Activated CD8-positive, alpha-beta memory T cell treated with anti-CD3 and anti-CD28 coated beads, Interleukin-2, amount 10 ng/mL, durations not matched to agents 7 days and 5 days (primary cell): ENCODE results near the gene AMBRA1. TPM values are rescaled to one million over a fixed set of nuclear protein-coding genes. Genes with fewer than 3 reads are reported as not detected.

ENCODE experiments used
- ATAC-seq: fragments of 150-1000 bp; cut with Tn5 transposase; one replicate; pipeline ENCODE4 v1.10.0; 2021; ENCODE audit warnings: moderate library complexity
- CTCF ChIA-PET: fragments of 350-600 bp; sonication (Branson Sonifier 250); formaldehyde crosslinking; loops from one replicate; lab custom pipeline; 2021; ENCODE audit warnings: antibody characterized with exemption; lab: Charles Lee
- DNase-seq: peaks from one replicate; pipeline ENCODE4 v3.0.0-alpha.2; 2020
- H3K27ac Mint-ChIP-seq: one replicate; pipeline ENCODE4 v1.8.0; 2021; ENCODE audit warnings: mild to moderate bottlenecking, mixed read lengths
- H3K27me3 Mint-ChIP-seq: one replicate; pipeline ENCODE4 v1.8.0; 2021; ENCODE audit warnings: mixed read lengths
- H3K36me3 Mint-ChIP-seq: one replicate; pipeline ENCODE4 v1.8.0; 2021; ENCODE audit warnings: mild to moderate bottlenecking, mixed read lengths
- H3K4me1 Mint-ChIP-seq: one replicate; pipeline ENCODE4 v1.8.0; 2021; ENCODE audit warnings: mixed read lengths
- H3K4me3 Mint-ChIP-seq: one replicate; pipeline ENCODE4 v1.8.0; 2021; ENCODE audit warnings: mild to moderate bottlenecking, moderate library complexity, mixed read lengths
- H3K9me3 Mint-ChIP-seq: one replicate; pipeline ENCODE4 v1.8.0; 2022; ENCODE audit warnings: low read depth, mixed read lengths
- total RNA-seq, 2 experiments: library from RNA; stranded (reverse); gene quantifications; one replicate each; pipeline ENCODE4 v1.2.3, GENCODE V29; 2021

Gene AMBRA1
- total RNA-seq, 2 experiments from 2014 or later: 36.1 to 41.9 TPM

DNA sequence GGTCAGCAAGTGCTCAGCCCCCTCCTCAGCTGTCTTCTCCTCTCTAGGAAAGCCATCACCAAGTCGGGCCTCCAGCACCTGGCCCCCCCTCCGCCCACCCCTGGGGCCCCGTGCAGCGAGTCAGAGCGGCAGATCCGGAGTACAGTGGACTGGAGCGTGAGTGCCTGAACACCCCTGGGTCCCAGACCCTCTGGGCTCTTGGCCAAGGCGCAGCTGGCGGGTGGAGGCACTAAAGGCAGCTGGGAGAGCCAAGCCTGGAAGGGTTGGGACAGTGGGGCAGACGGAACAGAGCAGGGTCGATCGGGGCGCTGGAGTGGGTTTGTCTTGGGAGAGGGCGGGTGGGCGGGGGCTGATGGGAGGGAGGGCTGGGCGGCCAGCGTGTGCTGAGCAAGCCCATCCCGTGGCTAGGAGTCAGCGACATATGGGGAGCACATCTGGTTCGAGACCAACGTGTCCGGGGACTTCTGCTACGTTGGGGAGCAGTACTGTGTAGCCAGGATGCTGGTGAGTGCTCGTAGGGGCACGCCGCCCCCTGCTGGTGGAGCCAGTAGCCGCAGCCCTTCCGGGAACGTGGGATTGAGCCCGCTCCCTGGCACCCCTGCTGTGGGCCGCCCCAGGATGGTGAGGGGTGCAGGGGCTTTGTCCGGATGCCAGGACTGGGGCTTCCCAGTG, 226.4 kb downstream of the AMBRA1 start:
- H3K4me3 Mint-ChIP-seq: no peak overlapping the region
- peak; percentile 93 for ATAC-seq
- H3K4me1 Mint-ChIP-seq: peaks cover 22% of the 10 kb centered on the region
- no peak overlapping the region for H3K27ac Mint-ChIP-seq
- peaks cover 10% of the 10 kb centered on the region for H3K36me3 Mint-ChIP-seq
- CTCF ChIA-PET: interaction anchor here (1.0 to 26.5 kb wide), 8 partner anchors 11 to 129 kb away, joined by 3 to 444 read pairs (median 10); partner anchors contain the start of gene DGKZ
- DNase-seq: peak; percentile 85
- no peaks in the 10 kb centered on the region for H3K27me3 Mint-ChIP-seq
- no peaks in the 10 kb centered on the region for H3K9me3 Mint-ChIP-seq

DNA sequence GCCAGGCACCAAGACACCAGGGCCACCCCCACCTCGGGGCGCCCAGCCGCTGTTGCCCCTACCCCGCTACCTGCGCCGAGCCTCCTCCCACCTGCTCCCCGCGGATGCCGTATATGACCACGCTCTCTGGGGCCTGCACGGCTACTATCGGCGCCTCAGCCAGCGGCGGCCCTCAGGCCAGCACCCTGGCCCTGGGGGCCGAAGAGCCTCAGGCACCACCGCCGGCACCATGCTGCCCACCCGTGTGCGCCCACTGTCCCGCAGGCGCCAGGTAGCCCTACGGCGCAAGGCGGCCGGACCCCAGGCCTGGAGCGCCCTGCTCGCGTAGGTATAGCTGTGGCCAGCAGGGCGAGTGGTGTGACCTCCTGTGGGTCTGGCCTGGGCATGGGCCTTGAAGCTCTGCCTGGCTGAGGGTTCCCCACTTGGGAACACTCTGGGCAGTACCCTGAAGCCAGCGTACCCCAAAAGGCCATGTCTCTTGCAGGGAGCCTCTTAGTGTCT, 227.1 kb downstream of the AMBRA1 start:
- Mint-ChIP-seq H3K9me3 (no peaks in the 10 kb centered on the region), H3K27ac (no peak overlapping the region), H3K4me1 (peaks cover 26% of the 10 kb centered on the region), H3K36me3 (peaks cover 8% of the 10 kb centered on the region), H3K4me3 (no peak overlapping the region), H3K27me3 (no peaks in the 10 kb centered on the region)
- DNase-seq: no peak
- CTCF ChIA-PET: interaction anchor here (1.0 to 26.5 kb wide), 4 partner anchors 12 to 128 kb away, joined by 3 to 444 read pairs (median 15); partner anchors contain the start of gene DGKZ
- no peak for ATAC-seq

DNA sequence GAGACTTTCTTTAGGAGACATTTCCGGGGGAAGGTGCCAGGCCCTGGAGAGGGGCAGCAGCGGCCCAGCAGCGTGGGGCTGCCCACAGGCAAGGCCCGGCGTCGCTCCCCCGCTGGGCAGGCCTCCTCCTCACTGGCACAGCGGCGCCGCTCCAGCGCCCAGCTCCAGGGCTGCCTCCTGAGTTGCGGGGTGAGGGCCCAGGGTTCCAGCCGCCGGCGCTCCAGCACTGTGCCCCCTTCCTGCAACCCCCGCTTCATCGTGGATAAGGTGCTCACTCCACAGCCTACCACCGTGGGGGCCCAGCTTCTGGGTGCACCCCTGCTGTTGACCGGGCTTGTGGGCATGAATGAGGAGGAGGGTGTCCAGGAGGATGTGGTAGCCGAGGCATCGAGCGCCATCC, 227.6 kb downstream of the AMBRA1 start:
- ATAC-seq (no peak), DNase-seq (no peak)
- Mint-ChIP-seq H3K4me1 (peaks cover 28% of the 10 kb centered on the region), H3K9me3 (no peaks in the 10 kb centered on the region), H3K27me3 (no peaks in the 10 kb centered on the region), H3K36me3 (peaks cover 8% of the 10 kb centered on the region), H3K4me3 (no peak overlapping the region), H3K27ac (no peak overlapping the region)
- CTCF ChIA-PET: interaction anchor here (1.1 to 26.5 kb wide), 4 partner anchors 10 to 127 kb away, joined by 3 to 444 read pairs (median 6); partner anchors contain the start of gene DGKZ

DNA sequence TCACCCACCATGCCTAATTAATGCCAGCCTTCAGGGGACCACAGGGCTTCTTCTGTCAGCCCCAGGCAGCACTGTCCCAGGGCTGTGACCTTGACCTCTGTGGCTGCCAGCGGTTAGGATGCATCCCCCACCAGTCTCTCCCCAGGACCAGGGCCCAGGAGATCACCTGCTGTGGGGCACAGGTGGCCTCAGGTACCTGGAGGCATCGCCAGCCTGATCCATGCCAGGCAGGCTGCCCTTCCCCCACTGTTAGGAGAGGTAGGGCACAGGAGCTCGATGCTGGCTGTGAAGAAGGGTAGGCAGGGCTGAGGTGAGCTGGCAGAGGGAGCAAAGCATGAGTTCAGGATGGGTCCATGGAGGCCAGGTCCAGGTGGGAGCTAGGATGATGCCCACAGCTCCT, 229.0 kb downstream of the AMBRA1 start:
- Mint-ChIP-seq H3K36me3 (peaks cover 6% of the 10 kb centered on the region), H3K9me3 (no peaks in the 10 kb centered on the region), H3K27ac (peak overlapping the region; percentile 51), H3K27me3 (no peaks in the 10 kb centered on the region), H3K4me3 (no peak overlapping the region), H3K4me1 (peaks cover 37% of the 10 kb centered on the region)
- no peak for DNase-seq
- ATAC-seq: no peak
- CTCF ChIA-PET: interaction anchor here (1.4 to 26.5 kb wide), 3 partner anchors 14 to 125 kb away, joined by 3 to 444 read pairs (median 9); partner anchors contain the start of gene DGKZ

DNA sequence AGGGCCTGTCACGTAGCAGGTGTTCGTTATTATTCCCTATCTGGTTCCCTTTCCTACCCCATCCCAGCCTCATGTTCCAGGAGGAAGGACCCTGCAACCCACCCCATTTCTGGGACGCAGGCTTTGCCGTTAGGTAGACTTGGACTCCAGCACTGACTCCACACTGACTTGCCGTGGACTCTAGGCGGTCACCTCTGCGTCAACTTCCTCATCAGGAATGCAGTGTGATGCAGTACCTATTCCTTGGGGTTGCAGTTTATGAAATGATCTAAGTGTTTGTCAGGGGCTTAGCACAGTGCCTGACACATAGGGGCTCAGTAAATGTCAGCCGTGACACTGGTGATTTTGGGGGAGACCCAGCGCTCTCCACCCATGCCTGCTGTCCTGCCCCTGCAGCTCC, 229.8 kb downstream of the AMBRA1 start:
- Mint-ChIP-seq H3K9me3 (no peaks in the 10 kb centered on the region), H3K4me1 (peaks cover 34% of the 10 kb centered on the region), H3K27me3 (no peaks in the 10 kb centered on the region), H3K36me3 (no peaks in the 10 kb centered on the region), H3K27ac (peak overlapping the region; percentile 27), H3K4me3 (no peak overlapping the region)
- DNase-seq: no peak
- ATAC-seq: no peak
- CTCF ChIA-PET: interaction anchor here (26.5 kb wide), 1 partner anchor 14 kb away, joined by 444 read pairs; the partner anchor contains the start of gene DGKZ

DNA sequence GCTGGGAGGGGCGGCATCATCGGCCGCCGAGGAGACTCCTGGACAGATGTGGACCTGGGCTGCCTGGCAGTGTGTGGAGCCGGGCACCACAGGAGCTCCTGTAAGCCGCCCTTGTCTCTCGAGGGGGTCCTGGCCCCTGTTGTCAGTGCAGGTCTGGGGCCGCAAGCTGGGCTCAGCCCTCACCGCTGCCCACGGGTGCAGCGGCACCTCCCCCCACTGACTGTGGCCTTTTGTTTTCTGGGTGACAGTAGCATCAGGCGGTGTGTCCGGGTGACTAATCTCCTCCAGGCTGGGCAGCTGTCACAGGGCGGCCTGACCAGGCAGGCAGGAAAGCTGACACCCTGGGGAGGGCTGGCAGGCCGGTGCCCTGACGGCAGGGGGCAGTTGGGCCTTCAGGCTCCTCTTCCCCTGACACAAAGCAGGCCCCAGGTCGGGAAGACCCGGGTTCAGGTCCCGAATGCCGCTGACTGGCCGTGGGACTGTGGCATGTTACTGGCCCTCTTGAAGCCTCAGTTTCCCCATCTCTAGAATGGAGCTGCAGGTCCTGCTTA, 230.3 kb downstream of the AMBRA1 start:
- H3K36me3 Mint-ChIP-seq: no peaks in the 10 kb centered on the region
- ATAC-seq: no peak
- no peak overlapping the region for H3K27ac Mint-ChIP-seq
- no peaks in the 10 kb centered on the region for H3K27me3 Mint-ChIP-seq
- DNase-seq: no peak
- no peaks in the 10 kb centered on the region for H3K9me3 Mint-ChIP-seq
- H3K4me1 Mint-ChIP-seq: peaks cover 34% of the 10 kb centered on the region
- no peak overlapping the region for H3K4me3 Mint-ChIP-seq
- CTCF ChIA-PET: interaction anchor here (26.5 kb wide), 1 partner anchor 13 kb away, joined by 444 read pairs; the partner anchor contains the start of gene DGKZ

DNA sequence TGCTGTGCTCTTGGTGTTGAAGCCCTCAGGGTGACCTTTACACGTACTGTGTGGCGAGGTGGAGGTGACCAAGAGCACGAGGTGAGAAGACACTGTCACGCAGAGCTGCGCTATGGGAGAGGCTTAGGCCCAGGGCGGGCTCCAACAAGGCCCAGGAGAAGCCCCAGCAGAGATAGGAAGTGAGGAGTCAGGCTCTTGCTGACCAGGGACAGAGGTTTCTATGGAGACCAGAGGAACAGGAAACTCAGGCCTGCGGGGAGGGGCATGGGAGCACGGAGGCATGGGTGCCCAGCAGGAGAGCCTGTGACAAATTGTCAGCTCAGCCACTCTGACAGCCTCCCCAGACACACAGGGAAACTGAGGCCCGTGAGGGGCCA, 230.8 kb downstream of the AMBRA1 start:
- CTCF ChIA-PET: interaction anchor here (26.5 kb wide), 1 partner anchor 13 kb away, joined by 444 read pairs; the partner anchor contains the start of gene DGKZ
- no peak for ATAC-seq
- H3K4me1 Mint-ChIP-seq: peaks cover 36% of the 10 kb centered on the region

DNA sequence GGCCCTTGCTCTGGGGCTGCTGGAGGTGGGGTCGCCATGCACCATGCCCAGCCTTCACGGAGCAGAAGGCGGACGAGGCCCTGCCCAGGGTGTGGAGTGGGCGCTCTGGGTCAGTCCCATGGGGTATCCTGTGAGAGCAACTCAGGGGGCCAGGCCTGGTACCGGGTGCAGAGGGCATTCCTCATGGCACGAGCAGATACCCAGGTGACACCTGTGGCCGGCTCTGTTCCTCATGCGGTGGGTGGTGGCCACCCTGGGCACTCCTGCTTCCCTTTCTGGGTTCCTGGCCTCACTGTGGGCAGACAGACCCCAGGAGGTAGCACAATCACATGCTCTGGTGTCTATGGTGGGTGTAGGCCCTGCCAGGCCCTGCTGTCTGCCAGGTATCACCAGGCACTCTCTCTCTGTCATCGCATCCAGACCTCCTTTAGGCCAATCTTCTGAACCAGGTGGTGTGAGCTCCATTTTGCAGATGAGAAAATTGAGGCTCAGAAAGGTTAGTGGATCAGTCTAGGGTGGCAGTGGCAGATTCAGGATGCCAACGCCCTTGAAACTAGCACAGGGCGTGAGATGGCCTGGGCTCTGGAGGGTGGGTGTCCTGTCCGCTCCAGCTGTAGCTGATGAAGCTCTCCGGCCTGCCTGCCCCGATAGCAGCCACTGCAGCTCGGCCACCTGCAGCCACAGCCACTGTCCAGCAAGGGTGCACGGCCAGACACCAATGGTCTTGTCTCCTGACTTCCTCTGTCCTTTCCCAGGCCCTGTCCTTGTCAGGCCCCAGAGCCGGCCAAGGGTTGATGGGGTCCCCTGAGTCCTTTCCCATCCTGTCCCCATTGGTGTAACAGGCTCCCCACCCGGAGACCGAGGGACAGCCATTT, 231.4 kb downstream of the AMBRA1 start:
- DNase-seq: no peak
- H3K27me3 Mint-ChIP-seq: no peaks in the 10 kb centered on the region
- CTCF ChIA-PET: interaction anchor here (26.5 kb wide), 1 partner anchor 12 kb away, joined by 444 read pairs; the partner anchor contains the start of gene DGKZ
- peak overlapping the region; percentile 15 for H3K4me3 Mint-ChIP-seq
- ATAC-seq: no peak
- peak overlapping the region; percentile 85 for H3K27ac Mint-ChIP-seq
- H3K4me1 Mint-ChIP-seq: peaks cover 34% of the 10 kb centered on the region
- no peaks in the 10 kb centered on the region for H3K36me3 Mint-ChIP-seq
- no peaks in the 10 kb centered on the region for H3K9me3 Mint-ChIP-seq

More for the DNA sequence above, 230.8 kb downstream of the AMBRA1 start:
- DNase-seq: no peak
- Mint-ChIP-seq H3K27me3 (no peaks in the 10 kb centered on the region), H3K36me3 (no peaks in the 10 kb centered on the region), H3K4me3 (no peak overlapping the region), H3K27ac (peak overlapping the region; percentile 85), H3K9me3 (no peaks in the 10 kb centered on the region)

DNA sequence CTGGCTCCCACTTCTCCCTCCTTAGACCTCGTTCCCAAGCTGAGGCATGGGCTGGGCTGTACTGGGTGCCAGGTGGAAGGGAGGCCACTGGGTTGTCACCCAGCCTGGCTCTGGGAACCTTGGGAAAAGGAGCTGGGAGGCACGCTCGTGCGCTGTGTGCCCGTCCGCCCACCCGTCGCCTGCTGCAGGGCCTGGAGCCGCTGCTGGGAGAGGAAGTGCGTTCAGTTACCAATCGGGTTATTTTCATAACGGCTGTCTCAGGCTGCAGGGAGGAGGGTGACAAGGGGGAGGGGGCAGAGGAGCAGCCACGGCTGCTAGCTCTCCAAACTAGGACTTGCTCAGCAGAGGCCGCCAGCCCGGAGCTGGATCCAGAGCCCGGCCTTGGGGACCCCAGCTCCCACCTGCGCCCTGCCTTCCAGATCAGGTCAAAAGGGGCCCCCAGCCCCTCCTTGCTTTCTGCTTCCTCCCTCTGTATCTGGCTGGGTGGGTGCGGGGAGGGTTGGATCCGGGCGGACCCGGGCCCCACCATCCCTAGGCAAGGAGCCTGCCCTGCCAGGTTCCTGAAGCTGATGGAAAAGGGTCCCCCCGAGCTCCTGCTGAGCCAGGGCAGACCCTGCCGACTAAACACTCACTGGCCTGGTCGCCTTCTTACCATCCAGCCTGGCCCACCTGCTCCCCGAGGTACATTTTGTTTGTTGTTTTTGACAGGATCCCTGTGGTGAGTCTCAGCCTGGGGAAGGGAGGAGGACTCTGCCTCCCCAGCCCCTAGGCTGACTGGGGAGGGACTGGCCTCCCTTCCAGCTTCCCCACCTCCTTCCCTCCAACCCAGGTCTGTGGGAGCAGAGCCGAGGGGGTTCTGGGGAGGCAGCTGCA, 232.3 kb downstream of the AMBRA1 start:
- ATAC-seq: peak; percentile 95
- peak overlapping the region; percentile 70 for H3K4me3 Mint-ChIP-seq
- no peaks in the 10 kb centered on the region for H3K9me3 Mint-ChIP-seq
- peak overlapping the region; percentile 85 for H3K27ac Mint-ChIP-seq
- peak; percentile 79 for DNase-seq
- CTCF ChIA-PET: interaction anchor here (0.7 to 26.5 kb wide), 5 partner anchors 10 to 121 kb away, joined by 3 to 444 read pairs (median 4); partner anchors contain the start of gene DGKZ
- H3K27me3 Mint-ChIP-seq: no peaks in the 10 kb centered on the region
- H3K36me3 Mint-ChIP-seq: no peaks in the 10 kb centered on the region
- peaks cover 33% of the 10 kb centered on the region for H3K4me1 Mint-ChIP-seq

DNA sequence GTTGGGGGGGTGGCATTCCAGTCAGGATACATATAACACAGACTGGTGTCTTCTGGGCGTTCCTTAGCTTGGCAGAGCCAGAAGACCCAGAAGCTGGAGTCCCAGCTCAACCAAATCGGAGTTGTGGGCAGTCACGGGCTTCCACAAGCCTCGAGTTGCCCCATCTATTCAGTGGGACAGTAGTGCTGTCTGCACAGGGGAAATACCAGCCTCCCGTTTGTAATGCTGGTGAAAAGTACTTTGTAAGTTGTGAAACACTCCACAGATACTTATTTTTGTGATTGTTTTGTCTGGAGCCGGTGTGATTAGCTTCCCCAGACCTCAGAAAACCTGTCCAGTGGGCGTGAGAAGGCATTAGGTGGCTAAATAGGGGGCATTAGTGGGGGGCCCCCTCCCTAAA, 232.9 kb downstream of the AMBRA1 start:
- Mint-ChIP-seq H3K4me1 (peaks cover 37% of the 10 kb centered on the region), H3K9me3 (no peaks in the 10 kb centered on the region), H3K27me3 (no peaks in the 10 kb centered on the region), H3K4me3 (peak overlapping the region; percentile 70), H3K36me3 (no peaks in the 10 kb centered on the region), H3K27ac (peak overlapping the region; percentile 85)
- DNase-seq (no peak), ATAC-seq (peak; percentile 38)
- CTCF ChIA-PET: interaction anchor here (1.2 to 26.5 kb wide), 4 partner anchors 10 to 65 kb away, joined by 3 to 444 read pairs (median 4); partner anchors contain the start of gene DGKZ

DNA sequence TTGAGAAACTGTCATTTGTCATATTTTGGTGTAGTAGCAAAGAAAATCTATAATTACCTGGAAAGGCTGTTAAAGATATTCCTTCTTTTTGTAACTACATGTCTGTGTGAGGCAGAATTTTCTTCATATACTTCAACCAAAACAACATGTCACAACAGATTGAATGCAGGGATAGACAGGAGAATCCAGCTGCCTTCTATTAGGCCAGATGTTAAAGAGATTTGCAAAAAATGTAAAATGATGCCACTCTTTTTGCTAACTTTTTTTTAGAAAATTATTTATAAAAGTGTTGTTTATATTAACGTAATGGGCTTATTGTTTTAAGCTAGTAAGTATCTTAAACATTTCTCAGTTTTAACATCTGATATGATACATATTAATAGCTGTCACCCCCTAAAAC, 233.9 kb downstream of the AMBRA1 start:
- Mint-ChIP-seq H3K27me3 (no peaks in the 10 kb centered on the region), H3K4me1 (peaks cover 37% of the 10 kb centered on the region), H3K9me3 (no peaks in the 10 kb centered on the region), H3K27ac (no peak overlapping the region), H3K36me3 (no peaks in the 10 kb centered on the region), H3K4me3 (no peak overlapping the region)
- ATAC-seq (no peak), DNase-seq (no peak)
- CTCF ChIA-PET: interaction anchor here (1.2 to 26.5 kb wide), 4 partner anchors 10 to 169 kb away, joined by 4 to 444 read pairs (median 4); partner anchors contain the start of gene DGKZ

DNA sequence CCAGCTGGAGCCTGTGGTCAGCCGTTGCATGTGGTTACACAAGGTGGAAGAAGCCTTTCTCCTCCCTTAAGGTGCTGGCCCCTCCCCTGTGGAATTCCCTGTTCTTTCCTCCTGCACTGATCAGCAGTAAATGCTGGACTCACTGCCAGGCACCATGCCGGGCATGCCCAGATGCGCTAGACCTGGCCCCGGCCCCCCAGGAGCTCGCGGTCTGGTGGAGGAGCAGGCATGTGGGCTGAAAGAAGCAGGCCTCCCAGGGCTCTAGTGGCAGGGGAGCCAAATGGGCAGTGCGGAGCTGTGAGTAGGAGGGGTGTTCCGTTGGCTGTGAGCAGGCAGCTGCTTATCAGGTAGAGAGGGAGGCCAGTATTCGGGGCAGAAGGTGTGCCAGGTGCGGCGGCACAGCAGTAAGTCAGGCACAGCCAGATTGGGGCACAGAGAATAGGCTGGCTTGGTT, 236.3 kb downstream of the AMBRA1 start:
- H3K36me3 Mint-ChIP-seq: no peaks in the 10 kb centered on the region
- no peaks in the 10 kb centered on the region for H3K9me3 Mint-ChIP-seq
- no peak for DNase-seq
- H3K27ac Mint-ChIP-seq: no peak overlapping the region
- H3K27me3 Mint-ChIP-seq: no peaks in the 10 kb centered on the region
- no peak for ATAC-seq
- H3K4me3 Mint-ChIP-seq: no peak overlapping the region
- CTCF ChIA-PET: interaction anchor here (1.0 to 26.5 kb wide), 3 partner anchors 7 to 80 kb away, joined by 3 to 444 read pairs (median 444); partner anchors contain the start of genes DGKZ and MDK
- peaks cover 51% of the 10 kb centered on the region for H3K4me1 Mint-ChIP-seq
